Lower leg skin (tissue), 3 donors: ENCODE data around the gene INSYN1.

Experiments
- POLR2A ChIP-seq, 2 donors: fragments of 450-650 bp; IDR thresholded peaks; one replicate each; pipeline ENCODE4 v1.6.1; 2016 to 2017; ENCODE audit warnings: antibody characterized with exemption in 2 of 2, mild to moderate bottlenecking in 1 of 2, moderate library complexity in 1 of 2
- TF ChIP-seq, protein P1 (sequence below), 3 donors: fragments of 450-650 bp; IDR thresholded peaks; one replicate each; pipeline ENCODE4 v1.5.1; 2016; ENCODE audit warnings: antibody characterized with exemption in 3 of 3, mild to moderate bottlenecking in 3 of 3, moderate library complexity in 2 of 3

DNA sequence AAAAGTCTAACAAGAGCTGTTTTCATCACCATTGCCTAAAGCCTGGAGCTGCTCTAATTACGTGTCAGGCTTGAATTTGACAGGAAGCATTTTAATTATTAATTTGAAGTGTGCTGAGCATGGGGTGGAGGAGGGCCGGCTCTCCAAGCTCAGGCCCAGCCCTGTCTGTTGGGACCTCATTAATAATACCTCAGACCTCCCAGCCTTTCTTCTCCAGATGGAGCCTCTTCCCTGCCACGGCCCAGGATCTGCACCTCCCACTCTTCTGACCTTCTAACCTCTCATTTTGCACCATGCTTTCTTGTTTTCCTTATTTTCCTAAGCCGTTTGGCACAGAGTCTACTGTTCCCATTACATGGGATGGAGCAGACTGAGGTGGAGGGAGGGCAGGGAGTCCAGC lies 30.0 kb downstream of the INSYN1 start:
- TF ChIP-seq, protein P1, sequence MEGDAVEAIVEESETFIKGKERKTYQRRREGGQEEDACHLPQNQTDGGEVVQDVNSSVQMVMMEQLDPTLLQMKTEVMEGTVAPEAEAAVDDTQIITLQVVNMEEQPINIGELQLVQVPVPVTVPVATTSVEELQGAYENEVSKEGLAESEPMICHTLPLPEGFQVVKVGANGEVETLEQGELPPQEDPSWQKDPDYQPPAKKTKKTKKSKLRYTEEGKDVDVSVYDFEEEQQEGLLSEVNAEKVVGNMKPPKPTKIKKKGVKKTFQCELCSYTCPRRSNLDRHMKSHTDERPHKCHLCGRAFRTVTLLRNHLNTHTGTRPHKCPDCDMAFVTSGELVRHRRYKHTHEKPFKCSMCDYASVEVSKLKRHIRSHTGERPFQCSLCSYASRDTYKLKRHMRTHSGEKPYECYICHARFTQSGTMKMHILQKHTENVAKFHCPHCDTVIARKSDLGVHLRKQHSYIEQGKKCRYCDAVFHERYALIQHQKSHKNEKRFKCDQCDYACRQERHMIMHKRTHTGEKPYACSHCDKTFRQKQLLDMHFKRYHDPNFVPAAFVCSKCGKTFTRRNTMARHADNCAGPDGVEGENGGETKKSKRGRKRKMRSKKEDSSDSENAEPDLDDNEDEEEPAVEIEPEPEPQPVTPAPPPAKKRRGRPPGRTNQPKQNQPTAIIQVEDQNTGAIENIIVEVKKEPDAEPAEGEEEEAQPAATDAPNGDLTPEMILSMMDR (IDR thresholded peaks at IDR 0.05) = no peak
- no peak for TF ChIP-seq POLR2A (IDR thresholded peaks at IDR 0.05)
